Ishikawa (cell line): ENCODE measurements around the gene TTC27.

Experiments
- CEBPB ChIP-seq: IDR thresholded peaks from 2 replicates; pipeline ENCODE4 v1.6.1; 2012
- CREB1 ChIP-seq: IDR thresholded peaks from 2 replicates; pipeline ENCODE4 v1.6.1; 2012; ENCODE audit warnings: low read depth
- EGR1 ChIP-seq: IDR thresholded peaks from 2 replicates; pipeline ENCODE4 v1.6.1; 2012
- EP300 ChIP-seq: IDR thresholded peaks from 2 replicates; pipeline ENCODE4 v1.6.1; 2012; ENCODE audit warnings: borderline replicate concordance
- FOXM1 ChIP-seq: IDR thresholded peaks from 2 replicates; pipeline ENCODE4 v1.6.1; 2012; ENCODE audit warnings: low read depth, borderline replicate concordance
- MAX ChIP-seq: IDR thresholded peaks from 2 replicates; pipeline ENCODE4 v1.6.1; 2012
- NFIC ChIP-seq: IDR thresholded peaks from 2 replicates; pipeline ENCODE4 v1.6.1; 2012
- RAD21 ChIP-seq: IDR thresholded peaks from 2 replicates; pipeline ENCODE4 v1.6.1; 2012; ENCODE audit warnings: low read depth
- REST ChIP-seq: IDR thresholded peaks from 2 replicates; pipeline ENCODE4 v1.6.1; 2012; ENCODE audit warnings: low read depth, mild to moderate bottlenecking
- TAF1 ChIP-seq: IDR thresholded peaks from 2 replicates; pipeline ENCODE4 v1.6.1; 2012; ENCODE audit warnings: low read depth, mild to moderate bottlenecking
- TCF12 ChIP-seq: IDR thresholded peaks from 2 replicates; pipeline ENCODE4 v1.6.1; 2012; ENCODE audit warnings: low read depth
- TEAD4 ChIP-seq: IDR thresholded peaks from 2 replicates; pipeline ENCODE4 v1.6.1; 2012
- USF1 ChIP-seq: IDR thresholded peaks from 2 replicates; pipeline ENCODE4 v1.6.1; 2012
- YY1 ChIP-seq: IDR thresholded peaks from 2 replicates; pipeline ENCODE4 v1.6.1; 2012; ENCODE audit warnings: low read depth
- ZBTB7A ChIP-seq: IDR thresholded peaks from 2 replicates; pipeline ENCODE4 v1.6.1; 2012; ENCODE audit warnings: low read depth

Gene TTC27

GRCh38 chr2:32611771-32612170, 16.1 kb upstream of the TTC27 start:
- no peak for TF ChIP-seq RAD21

- TF ChIP-seq YY1 = no peak
Measured at GRCh38 chr2:32614084-32614483, 13.8 kb upstream of the TTC27 start.

- TF ChIP-seq CEBPB (no peak), TAF1 (no peak), CREB1 (no peak), TEAD4 (no peak)
Measured at GRCh38 chr2:32617599-32618189, 10.2 kb upstream of the TTC27 start.

GRCh38 chr2:32622570-32623310, 5.1 kb upstream of the TTC27 start:
- no peak for TF ChIP-seq TAF1
- TF ChIP-seq YY1 = no peak
- TF ChIP-seq ZBTB7A = no peak
- TF ChIP-seq TCF12 = no peak
- TF ChIP-seq CEBPB = no peak
- no peak for TF ChIP-seq REST
- no peak for TF ChIP-seq RAD21
- TF ChIP-seq FOXM1 = no peak
- no peak for TF ChIP-seq USF1
- TF ChIP-seq NFIC = no peak
- TF ChIP-seq EGR1 = no peak
- TF ChIP-seq MAX = no peak
- TF ChIP-seq EP300 = no peak
- TF ChIP-seq CREB1 = no peak
- TF ChIP-seq TEAD4 = no peak

- TF ChIP-seq ZBTB7A (no peak), MAX (no peak), USF1 (no peak), RAD21 (no peak)
Measured at GRCh38 chr2:32623311-32623706, 4.5 kb upstream of the TTC27 start.

GRCh38 chr2:32624812-32625211, 3.0 kb upstream of the TTC27 start:
- no peak for TF ChIP-seq CEBPB
- TF ChIP-seq YY1 = no peak
- no peak for TF ChIP-seq USF1

- no peak for TF ChIP-seq ZBTB7A
- no peak for TF ChIP-seq TAF1
- no peak for TF ChIP-seq YY1
- no peak for TF ChIP-seq NFIC
- TF ChIP-seq CREB1 = no peak
- no peak for TF ChIP-seq REST
- TF ChIP-seq FOXM1 = no peak
- no peak for TF ChIP-seq RAD21
- TF ChIP-seq EGR1 = no peak
- no peak for TF ChIP-seq USF1
- TF ChIP-seq MAX = no peak
- no peak for TF ChIP-seq TEAD4
- no peak for TF ChIP-seq EP300
- no peak for TF ChIP-seq CEBPB
- TF ChIP-seq TCF12 = no peak
Measured at GRCh38 chr2:32626639-32627221, 1.1 kb upstream of the TTC27 start.
